Measurements from ENCODE around the gene MRPL16. TPM values are rescaled to one million over a fixed set of nuclear protein-coding genes. Genes with fewer than 3 reads are reported as not detected.
"Not testable (repeated sequence)": the region's sequence is repeated elsewhere in the genome, so short reads cannot be mapped to it uniquely, and the experiment has no call there.

MRPL16 gene
- total RNA-seq, 6 experiments from 2014 or later: 45.7 to 51.0 (median 48.6) TPM

- no peaks in the 10 kb centered on the region for H3K4me1 Mint-ChIP-seq (ENCODE audit: low read depth)
- no peak overlapping the region for H3K4me3 Mint-ChIP-seq
- no peaks in the 10 kb centered on the region for H3K9me3 Mint-ChIP-seq
- no peak for TF ChIP-seq CTCF (IDR thresholded peaks at IDR 0.05)
- H3K36me3 Mint-ChIP-seq (ENCODE audit: low read depth): no peaks in the 10 kb centered on the region
- peaks cover 3% of the 10 kb centered on the region for H3K27me3 Mint-ChIP-seq (ENCODE audit: insufficient read depth)
- H3K27ac Mint-ChIP-seq: no peak overlapping the region
- DNase-seq: no peak
Observed at GRCh38 chr11:59849129-59849528, 38.6 kb upstream of the MRPL16 start.

- not testable (repeated sequence) for H3K4me1 Mint-ChIP-seq (ENCODE audit: low read depth); H3K36me3 Mint-ChIP-seq (ENCODE audit: low read depth); DNase-seq; H3K9me3 Mint-ChIP-seq; H3K27me3 Mint-ChIP-seq (ENCODE audit: insufficient read depth); H3K4me3 Mint-ChIP-seq; H3K27ac Mint-ChIP-seq
Observed at GRCh38 chr11:59848439-59848838, 37.9 kb upstream of the MRPL16 start.

GRCh38 chr11:59847626-59848025 is 37.0 kb upstream of the MRPL16 start:
- H3K27ac Mint-ChIP-seq: no peak overlapping the region
- no peak overlapping the region for H3K4me3 Mint-ChIP-seq
- H3K27me3 Mint-ChIP-seq (ENCODE audit: insufficient read depth): peaks cover 3% of the 10 kb centered on the region
- H3K4me1 Mint-ChIP-seq (ENCODE audit: low read depth): no peaks in the 10 kb centered on the region
- no peak for TF ChIP-seq CTCF (IDR thresholded peaks at IDR 0.05)
- no peak for DNase-seq
- H3K9me3 Mint-ChIP-seq: no peaks in the 10 kb centered on the region
- H3K36me3 Mint-ChIP-seq (ENCODE audit: low read depth): no peaks in the 10 kb centered on the region

- peaks cover 3% of the 10 kb centered on the region for H3K27me3 Mint-ChIP-seq (ENCODE audit: insufficient read depth)
- no peak overlapping the region for H3K27ac Mint-ChIP-seq
- no peak for DNase-seq
- TF ChIP-seq CTCF (IDR thresholded peaks at IDR 0.05): no peak
- H3K9me3 Mint-ChIP-seq: no peaks in the 10 kb centered on the region
- H3K4me1 Mint-ChIP-seq (ENCODE audit: low read depth): no peaks in the 10 kb centered on the region
- H3K36me3 Mint-ChIP-seq (ENCODE audit: low read depth): no peaks in the 10 kb centered on the region
- H3K4me3 Mint-ChIP-seq: no peak overlapping the region
Observed at GRCh38 chr11:59846556-59846955, 36.0 kb upstream of the MRPL16 start.

- Mint-ChIP-seq H3K4me1 (ENCODE audit: low read depth) (no peaks in the 10 kb centered on the region), H3K9me3 (no peaks in the 10 kb centered on the region), H3K27ac (no peak within 1 kb of the TSS), H3K4me3 (no peak within 1 kb of the TSS), H3K27me3 (ENCODE audit: insufficient read depth) (peaks cover 3% of the 10 kb centered on the region), H3K36me3 (ENCODE audit: low read depth) (no peaks in the 10 kb centered on the region)
- no peak for DNase-seq
- TF ChIP-seq CTCF (IDR thresholded peaks at IDR 0.05): no peak
Observed at GRCh38 chr11:59845399-59845798, 34.8 kb upstream of the MRPL16 start, which contains the start of gene CBLIF. TSS of gene CBLIF (minus strand) at chr11:59845499. CDS start at chr11:59845453, 46 bp downstream.

GRCh38 chr11:59842316-59842715 is 31.7 kb upstream of the MRPL16 start:
- no peak overlapping the region for H3K4me3 Mint-ChIP-seq
- no peak overlapping the region for H3K27ac Mint-ChIP-seq
- DNase-seq: no peak
- peaks cover 5% of the 10 kb centered on the region for H3K27me3 Mint-ChIP-seq (ENCODE audit: insufficient read depth)
- no peaks in the 10 kb centered on the region for H3K4me1 Mint-ChIP-seq (ENCODE audit: low read depth)
- H3K36me3 Mint-ChIP-seq (ENCODE audit: low read depth): no peaks in the 10 kb centered on the region
- no peak for TF ChIP-seq CTCF (IDR thresholded peaks at IDR 0.05)
- no peaks in the 10 kb centered on the region for H3K9me3 Mint-ChIP-seq
